RWPE1 (cell line): Measurements from ENCODE around the gene DDN.

Source experiments
- CTCF ChIA-PET: fragments of 350-600 bp; sonication (Branson Sonifier 250); formaldehyde crosslinking; extraction: SDS; loops from one replicate; lab custom pipeline; 2021; lab: Yijun Ruan, JAX
- POLR2A ChIA-PET: fragments of 400-600 bp; formaldehyde crosslinking; extraction: SDS; loops from one replicate; lab custom pipeline; 2020; ENCODE audit warnings: antibody characterized with exemption; ENCODE audit not compliant: low non-redundant PET; lab: Yijun Ruan, JAX
- DNase-seq: peaks from one replicate; pipeline ENCODE4 v3.0.0; 2012; ENCODE audit warnings: low spot score
- H3K27ac ChIP-seq: fragments of 450-650 bp; 2 replicates; pipeline ENCODE4 v1.5.1; 2017
- CTCF ChIP-seq: fragments of 450-650 bp; conservative IDR thresholded peaks from 2 replicates; pipeline ENCODE4 v1.5.1; 2017; ENCODE audit warnings: low read depth, mild to moderate bottlenecking

Gene DDN

GRCh38 chr12:48972213-48972951 lies 26.8 kb downstream of the DDN start:
- ChIA-PET POLR2A (no interaction called here), CTCF (no interaction called here)
- DNase-seq, result no peak
- no peak for TF ChIP-seq CTCF
- no peak overlapping the region for H3K27ac ChIP-seq

- ChIA-PET CTCF (interaction anchor here (0.6 to 3.5 kb wide), 2 partner anchors 7 to 827 kb away, joined by 4 to 25 read pairs; partner anchors contain the start of gene WNT1), POLR2A (no interaction called here)
- H3K27ac ChIP-seq, result no peak overlapping the region
- no peak for TF ChIP-seq CTCF
- no peak for DNase-seq
Measured at GRCh38 chr12:48970702-48971334, 28.4 kb downstream of the DDN start.

- no peak for DNase-seq
- ChIA-PET POLR2A (no interaction called here), CTCF (interaction anchor here (3.5 kb wide), 1 partner anchor 8 kb away, joined by 25 read pairs; the partner anchor contains the start of gene WNT1)
Measured at GRCh38 chr12:48969833-48970701, 29.1 kb downstream of the DDN start.

GRCh38 chr12:48969160-48969771 lies 29.9 kb downstream of the DDN start:
- TF ChIP-seq CTCF, result no peak
- DNase-seq, result no peak
- H3K27ac ChIP-seq, result no peak overlapping the region
- CTCF ChIA-PET, result interaction anchor here (1.0 to 3.5 kb wide), 2 partner anchors 8 to 33 kb away, joined by 4 to 25 read pairs; partner anchors contain the start of gene WNT1
- POLR2A ChIA-PET, result interaction anchor here (0.6 kb wide), 2 partner anchors 48 to 117 kb away, joined by 3 to 5 read pairs; no protein-coding TSS in a partner anchor

More at GRCh38 chr12:48969833-48970701, 29.1 kb downstream of the DDN start:
- no peak overlapping the region for H3K27ac ChIP-seq
- TF ChIP-seq CTCF, result no peak

GRCh38 chr12:48968467-48968866 lies 30.7 kb downstream of the DDN start:
- H3K27ac ChIP-seq, result no peak overlapping the region
- no peak for TF ChIP-seq CTCF
- ChIA-PET POLR2A (interaction anchor here (0.6 kb wide), 3 partner anchors 47 to 116 kb away, joined by 3 to 5 read pairs (median 3); no protein-coding TSS in a partner anchor), CTCF (interaction anchor here (0.6 to 3.5 kb wide), 3 partner anchors 9 to 123 kb away, joined by 3 to 25 read pairs (median 4); partner anchors contain the start of gene WNT1)
- DNase-seq, result no peak
